H9 (cell line): ENCODE results near the gene SCN5A. TPM values are rescaled to one million over a fixed set of nuclear protein-coding genes. Genes with fewer than 3 reads are reported as not detected.

Source experiments
- DNase-seq: peaks from one replicate; pipeline ENCODE4 v3.0.0-alpha.2; 2017
- H2AFZ ChIP-seq: one replicate; pipeline ENCODE4 v1.6.1; 2013; ENCODE audit warnings: mild to moderate bottlenecking, low read length, control low read depth, moderate library complexity
- H2AK5ac ChIP-seq: 2 replicates; pipeline ENCODE4 v1.6.1; 2013; ENCODE audit warnings: low read length, control low read depth, mixed read lengths; ENCODE audit not compliant: insufficient read length
- H2BK120ac ChIP-seq: one replicate; pipeline ENCODE4 v1.6.1; 2013; ENCODE audit warnings: low read depth, mild to moderate bottlenecking, low read length, control low read depth, inconsistent platforms; ENCODE audit not compliant: poor library complexity, severe bottlenecking
- H2BK12ac ChIP-seq: 2 replicates; pipeline ENCODE4 v1.6.1; 2013; ENCODE audit warnings: low read length, control low read depth, mixed read lengths, low read depth; ENCODE audit not compliant: insufficient read length
- H2BK15ac ChIP-seq: 2 replicates; pipeline ENCODE4 v1.6.1; 2013; ENCODE audit warnings: low read depth, low read length, control low read depth
- H2BK20ac ChIP-seq: one replicate; pipeline ENCODE4 v1.6.1; 2013; ENCODE audit warnings: low read depth, mild to moderate bottlenecking, low read length, control low read depth, inconsistent platforms; ENCODE audit not compliant: poor library complexity, severe bottlenecking
- H2BK5ac ChIP-seq: 2 replicates; pipeline ENCODE4 v1.6.1; 2013; ENCODE audit warnings: low read length, control low read depth, mixed read lengths; ENCODE audit not compliant: insufficient read length
- H3K14ac ChIP-seq: 2 replicates; pipeline ENCODE4 v1.6.1; 2013; ENCODE audit warnings: low read length, control low read depth; ENCODE audit not compliant: insufficient read depth
- H3K18ac ChIP-seq: 2 replicates; pipeline ENCODE4 v1.6.1; 2013; ENCODE audit warnings: low read depth, mild to moderate bottlenecking, mixed read lengths, low read length, control low read depth; ENCODE audit not compliant: insufficient read length
- H3K23ac ChIP-seq: 2 replicates; pipeline ENCODE4 v1.6.1; 2013; ENCODE audit warnings: low read length, control low read depth, mixed read lengths, low read depth; ENCODE audit not compliant: insufficient read length
- H3K23me2 ChIP-seq: 2 replicates; pipeline ENCODE4 v1.6.1; 2013; ENCODE audit warnings: low read depth, mild to moderate bottlenecking, mixed read lengths, low read length, control low read depth; ENCODE audit not compliant: insufficient read length, poor library complexity, severe bottlenecking
- H3K27ac ChIP-seq: 2 replicates; pipeline ENCODE4 v1.5.1; 2013; ENCODE audit warnings: low read length, control low read depth, mixed read lengths, low read depth; ENCODE audit not compliant: insufficient read length
- H3K27me3 ChIP-seq: 2 replicates; pipeline ENCODE4 v1.6.1; 2013; ENCODE audit warnings: low read length, control low read depth, inconsistent platforms; ENCODE audit not compliant: insufficient read depth
- H3K4ac ChIP-seq: 2 replicates; pipeline ENCODE4 v1.6.1; 2013; ENCODE audit warnings: low read depth, mild to moderate bottlenecking, control low read depth, inconsistent platforms, low read length, moderate library complexity
- H3K4me1 ChIP-seq: 2 replicates; pipeline ENCODE4 v1.6.1; 2013; ENCODE audit warnings: low read length, control low read depth, inconsistent platforms; ENCODE audit not compliant: insufficient read depth
- H3K4me2 ChIP-seq: 2 replicates; pipeline ENCODE4 v1.6.1; 2013; ENCODE audit warnings: low read length, control low read depth, mixed read lengths; ENCODE audit not compliant: insufficient read length, insufficient read depth
- H3K56ac ChIP-seq: 2 replicates; pipeline ENCODE4 v1.6.1; 2013; ENCODE audit warnings: low read depth, mild to moderate bottlenecking, mixed read lengths, low read length, control low read depth; ENCODE audit not compliant: insufficient read length
- H3K79me1 ChIP-seq: 2 replicates; pipeline ENCODE4 v1.6.1; 2013; ENCODE audit warnings: low read depth, mild to moderate bottlenecking, moderate library complexity, low read length, control low read depth, inconsistent platforms; ENCODE audit not compliant: insufficient read depth, poor library complexity, severe bottlenecking
- H3K79me2 ChIP-seq: 2 replicates; pipeline ENCODE4 v1.6.1; 2013; ENCODE audit warnings: low read length, control low read depth, inconsistent platforms; ENCODE audit not compliant: insufficient read depth
- H3K9ac ChIP-seq: 2 replicates; pipeline ENCODE4 v1.6.1; 2013; ENCODE audit warnings: low read length, control low read depth, mixed read lengths; ENCODE audit not compliant: insufficient read length; ENCODE audit errors: extremely low read depth
- H3K9me3 ChIP-seq: one replicate; pipeline ENCODE4 v1.6.1; 2013; ENCODE audit warnings: low read depth, low read length, inconsistent platforms; ENCODE audit not compliant: control insufficient read depth
- H3T11ph ChIP-seq: one replicate; pipeline ENCODE4 v1.6.1; 2013; ENCODE audit warnings: mild to moderate bottlenecking, low read length, control low read depth, inconsistent platforms
- H4K20me1 ChIP-seq: one replicate; pipeline ENCODE4 v1.6.1; 2013; ENCODE audit not compliant: control insufficient read depth, insufficient read length, insufficient read depth
- H4K5ac ChIP-seq: 2 replicates; pipeline ENCODE4 v1.6.1; 2013; ENCODE audit warnings: low read depth, mild to moderate bottlenecking, mixed read lengths, low read length, control low read depth; ENCODE audit not compliant: insufficient read length
- H4K8ac ChIP-seq: replicated peaks from 2 replicates; pipeline ENCODE4 v1.6.1; 2013; ENCODE audit warnings: low read length, control low read depth, mixed read lengths, low read depth; ENCODE audit not compliant: insufficient read length
- H4K91ac ChIP-seq: 2 replicates; pipeline ENCODE4 v1.6.1; 2013; ENCODE audit warnings: low read depth, mild to moderate bottlenecking, moderate library complexity, mixed read lengths, low read length, control low read depth; ENCODE audit not compliant: insufficient read length
- H3K27ac Mint-ChIP-seq, 3 experiments: 2 replicates in 2 of 3; 3 replicates in 1 of 3; pipeline ENCODE4 v1.8.0; 2020 to 2021; ENCODE audit warnings: mixed read lengths in 3 of 3, mild to moderate bottlenecking in 1 of 3, moderate library complexity in 1 of 3
- H3K27me3 Mint-ChIP-seq: 2 replicates; pipeline ENCODE4 v1.8.0; 2021; ENCODE audit warnings: low read depth, mild to moderate bottlenecking, moderate library complexity, mixed read lengths
- H3K36me3 Mint-ChIP-seq, 3 experiments: 2 replicates in 2 of 3; 3 replicates in 1 of 3; pipeline ENCODE4 v1.8.0; 2020 to 2021; ENCODE audit warnings: low read depth in 3 of 3, mixed read lengths in 3 of 3; ENCODE audit not compliant: insufficient read depth in 1 of 3
- H3K4me1 Mint-ChIP-seq, 2 experiments: 2 replicates each; pipeline ENCODE4 v1.8.0; 2020; ENCODE audit warnings: mixed read lengths in 2 of 2
- H3K4me3 Mint-ChIP-seq, 2 experiments: 2 replicates in 1 of 2; 3 replicates in 1 of 2; pipeline ENCODE4 v1.8.0; 2020 to 2021; ENCODE audit warnings: mild to moderate bottlenecking in 2 of 2, mixed read lengths in 2 of 2, moderate library complexity in 1 of 2
- H3K9me3 Mint-ChIP-seq, 2 experiments: 2 replicates in 1 of 2; 3 replicates in 1 of 2; pipeline ENCODE4 v1.8.0; 2020; ENCODE audit warnings: mild to moderate bottlenecking in 2 of 2, mixed read lengths in 2 of 2, moderate library complexity in 1 of 2
- WGBS: extraction: QIAGEN DNeasy Blood & Tissue Kit; methylation state at CpG from one replicate; pipeline ENCODE4 v1.1.7; 2013; ENCODE audit warnings: missing lambda C conversion rate, low lambda C conversion rate, mixed read lengths; ENCODE audit not compliant: insufficient read length; ENCODE audit errors: extremely low coverage; 5-methylcytosine and 5-hydroxymethylcytosine counted together
- total RNA-seq: library from RNA; stranded (reverse); gene quantifications from 2 replicates; pipeline ENCODE4 v1.2.1, GENCODE V29; 2021
- TF ChIP-seq, protein P1 (sequence below): fragments of 200-600 bp; sonication (generic); conservative IDR thresholded peaks from 3 replicates; pipeline ENCODE4 v1.8.0; 2021; ENCODE audit warnings: antibody characterized with exemption, mild to moderate bottlenecking

SCN5A gene
- total RNA-seq, 1 experiment from 2014 or later, result 6.5 TPM

DNA sequence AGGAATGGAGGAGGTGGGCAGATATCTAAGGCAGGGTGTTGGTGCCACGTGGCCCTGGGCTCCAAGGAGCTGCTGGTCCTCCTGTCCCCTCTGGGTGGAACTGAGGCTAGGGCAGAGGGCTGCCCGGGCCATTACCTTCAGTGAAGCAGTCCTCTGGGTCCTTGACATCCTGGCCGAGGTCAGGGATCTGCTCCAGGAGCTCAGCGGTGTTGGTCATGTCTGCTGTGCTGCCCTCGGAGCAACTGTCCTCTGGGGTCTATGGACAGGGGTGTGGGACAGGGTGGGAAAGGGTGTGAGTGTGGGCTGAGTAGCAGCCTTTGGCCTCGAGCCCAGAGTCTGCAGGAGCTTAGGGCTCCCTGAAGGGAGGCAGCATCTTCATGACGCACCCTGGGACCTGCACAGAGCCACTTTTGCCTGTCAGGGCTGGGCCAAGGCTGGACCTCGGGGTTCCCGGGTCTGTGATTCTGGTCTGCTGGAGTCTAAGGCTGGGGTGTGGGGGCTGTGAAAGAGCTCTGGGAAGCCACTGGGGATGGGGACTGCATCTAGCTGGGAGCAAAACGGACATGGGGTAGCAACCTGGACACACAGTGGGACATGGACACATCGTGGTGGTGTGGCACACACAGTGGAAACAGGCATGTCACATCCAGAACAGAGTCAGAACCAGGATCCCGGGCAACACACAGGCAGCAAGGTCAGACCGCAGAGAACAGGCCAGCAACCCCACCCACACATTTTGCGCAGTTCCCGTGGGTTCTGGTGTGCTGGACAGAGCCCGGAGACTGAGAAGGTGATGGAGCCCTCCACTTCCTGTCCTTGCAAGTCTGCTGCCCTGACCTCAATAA is 72.7 kb downstream of the SCN5A start:
- Mint-ChIP-seq H3K4me3 (peak overlapping the region in 1 of 2 experiments; percentile 41; a peak in 1 of 5 replicates), H3K27me3 (peaks cover 2% of the 10 kb centered on the region; the same call in 1 of the 2 replicates), H3K4me1 (peaks cover 13 to 21% of the 10 kb centered on the region in 2 experiments), H3K36me3 (peaks cover 0 to 4% (median 0%) of the 10 kb centered on the region in 3 experiments; a peak in 4 of 7 replicates), H3K9me3 (no peaks in the 10 kb centered on the region; a peak in 1 of 5 replicates), H3K27ac (no peak overlapping the region; a peak in 2 of 7 replicates)
- no peaks in the 10 kb centered on the region for H3K23me2 ChIP-seq
- WGBS, result no CpG with 5 or more reads among the region's 16 CpGs
- H3K9me3 ChIP-seq, result no peaks in the 10 kb centered on the region
- no peak overlapping the region for H3K56ac ChIP-seq
- no peak overlapping the region for H2AFZ ChIP-seq
- no peak overlapping the region for H4K5ac ChIP-seq
- H2BK5ac ChIP-seq, result no peak overlapping the region
- H4K8ac ChIP-seq, result no peak overlapping the region
- H4K20me1 ChIP-seq, result no peaks in the 10 kb centered on the region
- TF ChIP-seq, protein P1, sequence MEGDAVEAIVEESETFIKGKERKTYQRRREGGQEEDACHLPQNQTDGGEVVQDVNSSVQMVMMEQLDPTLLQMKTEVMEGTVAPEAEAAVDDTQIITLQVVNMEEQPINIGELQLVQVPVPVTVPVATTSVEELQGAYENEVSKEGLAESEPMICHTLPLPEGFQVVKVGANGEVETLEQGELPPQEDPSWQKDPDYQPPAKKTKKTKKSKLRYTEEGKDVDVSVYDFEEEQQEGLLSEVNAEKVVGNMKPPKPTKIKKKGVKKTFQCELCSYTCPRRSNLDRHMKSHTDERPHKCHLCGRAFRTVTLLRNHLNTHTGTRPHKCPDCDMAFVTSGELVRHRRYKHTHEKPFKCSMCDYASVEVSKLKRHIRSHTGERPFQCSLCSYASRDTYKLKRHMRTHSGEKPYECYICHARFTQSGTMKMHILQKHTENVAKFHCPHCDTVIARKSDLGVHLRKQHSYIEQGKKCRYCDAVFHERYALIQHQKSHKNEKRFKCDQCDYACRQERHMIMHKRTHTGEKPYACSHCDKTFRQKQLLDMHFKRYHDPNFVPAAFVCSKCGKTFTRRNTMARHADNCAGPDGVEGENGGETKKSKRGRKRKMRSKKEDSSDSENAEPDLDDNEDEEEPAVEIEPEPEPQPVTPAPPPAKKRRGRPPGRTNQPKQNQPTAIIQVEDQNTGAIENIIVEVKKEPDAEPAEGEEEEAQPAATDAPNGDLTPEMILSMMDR, result no peak
- no peaks in the 10 kb centered on the region for H3K27me3 ChIP-seq
- H2BK12ac ChIP-seq, result no peak overlapping the region
- no peak overlapping the region for H3K4ac ChIP-seq
- peak; percentile 16 for DNase-seq
- no peak overlapping the region for H4K91ac ChIP-seq
- H2BK120ac ChIP-seq, result no peak overlapping the region
- no peaks in the 10 kb centered on the region for H3K79me1 ChIP-seq
- H3K79me2 ChIP-seq, result no peaks in the 10 kb centered on the region
- H2BK15ac ChIP-seq, result no peak overlapping the region; the same call in 1 of the 2 replicates
- no peak overlapping the region; the same call in 1 of the 2 replicates for H3K14ac ChIP-seq
- H3K18ac ChIP-seq, result no peak overlapping the region
- H3K4me1 ChIP-seq, result no peaks in the 10 kb centered on the region; the same call in 1 of the 2 replicates
- H2BK20ac ChIP-seq, result no peak overlapping the region
- no peak overlapping the region for H3K23ac ChIP-seq
- no peak overlapping the region for H3K4me2 ChIP-seq
- no peak overlapping the region for H3K27ac ChIP-seq
- H2AK5ac ChIP-seq, result no peak overlapping the region
- H3K9ac ChIP-seq, result no peak overlapping the region
- no peak overlapping the region for H3T11ph ChIP-seq
